Fibroblast of lung (primary cell): Measurements from ENCODE around the gene ESM1.

Experiments used
- EZH2 ChIP-seq: IDR thresholded peaks from 2 replicates; pipeline ENCODE4 v1.5.1; 2012; ENCODE audit warnings: low read length, control low read depth, mild to moderate bottlenecking; ENCODE audit errors: missing control alignments
- TF ChIP-seq, protein P1 (sequence below), 2 donors: IDR thresholded peaks in 1 of 2; conservative IDR thresholded peaks in 1 of 2; 1 replicate in 1 of 2; 2 replicates in 1 of 2; pipeline ENCODE4 v1.5.1; 2011 to 2012; ENCODE audit warnings: low read length in 2 of 2, control low read depth in 1 of 2, inconsistent platforms in 1 of 2, low read depth in 1 of 2, mild to moderate bottlenecking in 1 of 2

DNA sequence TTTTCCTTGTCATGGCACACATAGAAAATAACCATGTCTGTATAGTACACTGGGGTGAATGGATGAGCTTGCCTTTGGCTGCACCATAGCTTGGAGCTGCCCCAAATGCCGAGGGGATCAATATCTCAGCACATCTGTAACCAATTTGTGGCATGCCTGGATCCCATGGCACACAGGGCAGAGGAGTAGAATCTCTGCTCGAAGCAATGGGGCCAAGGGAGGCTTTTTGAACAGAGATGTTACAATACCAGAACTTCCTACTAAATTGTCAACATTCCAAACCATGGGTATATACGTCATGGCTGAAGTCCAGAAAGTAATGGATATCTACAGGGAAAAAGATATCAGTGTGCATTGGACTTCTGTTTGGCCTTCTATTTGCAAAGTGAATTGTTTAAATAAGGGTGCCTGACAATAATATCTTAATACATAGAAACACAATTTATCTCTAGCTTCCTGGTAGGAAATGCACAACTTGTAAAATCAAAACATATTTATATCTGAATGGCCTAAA, 39.0 kb downstream of the ESM1 start:
- TF ChIP-seq, protein P1, sequence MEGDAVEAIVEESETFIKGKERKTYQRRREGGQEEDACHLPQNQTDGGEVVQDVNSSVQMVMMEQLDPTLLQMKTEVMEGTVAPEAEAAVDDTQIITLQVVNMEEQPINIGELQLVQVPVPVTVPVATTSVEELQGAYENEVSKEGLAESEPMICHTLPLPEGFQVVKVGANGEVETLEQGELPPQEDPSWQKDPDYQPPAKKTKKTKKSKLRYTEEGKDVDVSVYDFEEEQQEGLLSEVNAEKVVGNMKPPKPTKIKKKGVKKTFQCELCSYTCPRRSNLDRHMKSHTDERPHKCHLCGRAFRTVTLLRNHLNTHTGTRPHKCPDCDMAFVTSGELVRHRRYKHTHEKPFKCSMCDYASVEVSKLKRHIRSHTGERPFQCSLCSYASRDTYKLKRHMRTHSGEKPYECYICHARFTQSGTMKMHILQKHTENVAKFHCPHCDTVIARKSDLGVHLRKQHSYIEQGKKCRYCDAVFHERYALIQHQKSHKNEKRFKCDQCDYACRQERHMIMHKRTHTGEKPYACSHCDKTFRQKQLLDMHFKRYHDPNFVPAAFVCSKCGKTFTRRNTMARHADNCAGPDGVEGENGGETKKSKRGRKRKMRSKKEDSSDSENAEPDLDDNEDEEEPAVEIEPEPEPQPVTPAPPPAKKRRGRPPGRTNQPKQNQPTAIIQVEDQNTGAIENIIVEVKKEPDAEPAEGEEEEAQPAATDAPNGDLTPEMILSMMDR (conservative IDR thresholded peaks at IDR 0.05 in 1 of 2, IDR thresholded peaks at IDR 0.05 in 1 of 2; ENCODE audit: low read depth in 1 of 2, low read length in 2 of 2), result no peak
- no peak for TF ChIP-seq EZH2
